NT2/D1 (cell line): Measurements from ENCODE around the gene GGNBP2.
A peak's percentile ranks its signal among the peaks of the same experiment; 100 is the strongest.

Source experiments
- DNase-seq: peaks from one replicate; pipeline ENCODE4 v3.0.0-alpha.2; 2011; ENCODE audit warnings: low read depth, low spot score
- H3K27me3 ChIP-seq: 2 replicates; pipeline ENCODE4 v1.6.0; 2011; ENCODE audit warnings: mild to moderate bottlenecking; ENCODE audit not compliant: insufficient read length, insufficient read depth
- H3K36me3 ChIP-seq: 2 replicates; pipeline ENCODE4 v1.6.1; 2011; ENCODE audit warnings: mild to moderate bottlenecking, low read length, mixed read lengths; ENCODE audit not compliant: insufficient read depth, insufficient read length
- H3K4me1 ChIP-seq: 2 replicates; pipeline ENCODE4 v1.5.1; 2011; ENCODE audit not compliant: insufficient read depth, insufficient read length
- H3K4me3 ChIP-seq: 2 replicates; pipeline ENCODE4 v1.5.1; 2011; ENCODE audit warnings: low read depth; ENCODE audit not compliant: insufficient read length
- H3K9ac ChIP-seq: 2 replicates; pipeline ENCODE4 v1.6.0; 2011; ENCODE audit warnings: low read depth; ENCODE audit not compliant: insufficient read length
- H3K9me3 ChIP-seq: 2 replicates; pipeline ENCODE4 v1.5.1; 2011; ENCODE audit warnings: mild to moderate bottlenecking, low read length; ENCODE audit not compliant: insufficient read depth
- SUZ12 ChIP-seq: IDR thresholded peaks from 2 replicates; pipeline ENCODE4 v1.6.1; 2011; ENCODE audit not compliant: insufficient read length, insufficient read depth; ENCODE audit errors: extremely low read depth
- YY1 ChIP-seq: IDR thresholded peaks from 2 replicates; pipeline ENCODE4 v1.6.1; 2011; ENCODE audit not compliant: insufficient read length, insufficient read depth
- ZNF274 ChIP-seq: IDR thresholded peaks from 2 replicates; pipeline ENCODE4 v1.6.1; 2011; ENCODE audit warnings: mild to moderate bottlenecking, low read depth, low read length

Gene GGNBP2, protein sequence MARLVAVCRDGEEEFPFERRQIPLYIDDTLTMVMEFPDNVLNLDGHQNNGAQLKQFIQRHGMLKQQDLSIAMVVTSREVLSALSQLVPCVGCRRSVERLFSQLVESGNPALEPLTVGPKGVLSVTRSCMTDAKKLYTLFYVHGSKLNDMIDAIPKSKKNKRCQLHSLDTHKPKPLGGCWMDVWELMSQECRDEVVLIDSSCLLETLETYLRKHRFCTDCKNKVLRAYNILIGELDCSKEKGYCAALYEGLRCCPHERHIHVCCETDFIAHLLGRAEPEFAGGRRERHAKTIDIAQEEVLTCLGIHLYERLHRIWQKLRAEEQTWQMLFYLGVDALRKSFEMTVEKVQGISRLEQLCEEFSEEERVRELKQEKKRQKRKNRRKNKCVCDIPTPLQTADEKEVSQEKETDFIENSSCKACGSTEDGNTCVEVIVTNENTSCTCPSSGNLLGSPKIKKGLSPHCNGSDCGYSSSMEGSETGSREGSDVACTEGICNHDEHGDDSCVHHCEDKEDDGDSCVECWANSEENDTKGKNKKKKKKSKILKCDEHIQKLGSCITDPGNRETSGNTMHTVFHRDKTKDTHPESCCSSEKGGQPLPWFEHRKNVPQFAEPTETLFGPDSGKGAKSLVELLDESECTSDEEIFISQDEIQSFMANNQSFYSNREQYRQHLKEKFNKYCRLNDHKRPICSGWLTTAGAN

DNA sequence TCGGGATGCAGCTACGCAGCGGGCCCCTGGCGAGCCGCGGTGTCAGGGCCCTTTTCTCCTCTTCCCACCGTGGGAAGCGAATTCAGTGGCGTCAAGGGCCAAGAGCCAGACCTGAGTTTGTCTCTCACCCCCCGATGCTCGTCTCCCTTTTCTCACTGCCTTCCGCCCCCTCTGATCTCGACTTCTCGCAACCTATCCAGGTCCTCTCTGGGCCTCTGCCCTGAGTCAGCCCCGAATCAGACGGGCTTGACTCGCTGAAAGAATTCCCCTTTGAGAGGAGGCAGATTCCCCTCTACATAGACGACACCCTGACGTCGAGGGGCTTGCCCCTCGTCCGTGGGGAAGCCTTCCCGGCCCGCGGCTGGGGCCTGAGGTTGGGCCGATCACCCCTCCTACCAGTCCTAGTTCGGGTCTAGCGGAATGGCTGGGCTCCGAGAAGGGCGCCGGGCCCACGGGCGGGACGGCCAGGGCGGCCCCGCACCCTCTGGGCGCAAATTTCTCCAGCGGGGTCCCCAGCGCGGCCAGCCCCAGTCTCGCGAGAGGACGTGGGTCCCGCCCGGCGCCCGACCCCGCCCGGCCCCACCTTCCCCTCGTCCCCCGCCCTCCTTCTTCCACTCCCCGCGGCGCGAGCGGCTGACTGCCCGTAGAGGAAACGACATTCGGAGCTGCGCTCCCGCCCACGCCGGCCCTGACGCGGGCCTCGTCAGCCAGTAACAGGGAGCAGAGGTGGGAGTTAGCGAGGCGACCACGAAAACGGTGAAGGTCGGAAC lies at the start of gene GGNBP2:
Gene GGNBP2 (plus strand): TSS at position 613 of the 770 bp plus-strand sequence. CDS start 806 bp downstream, outside the sequence.
- DNase-seq: no peak
- Histone ChIP-seq H3K4me1 (no peaks in the 10 kb centered on the region), H3K9me3 (no peaks in the 10 kb centered on the region), H3K27me3 (no peaks in the 10 kb centered on the region), H3K9ac (peak within 1 kb of the TSS; percentile 92), H3K4me3 (peak within 1 kb of the TSS; percentile 91), H3K36me3 (peaks cover 18% of the 10 kb centered on the region)
- no peak for TF ChIP-seq ZNF274
- TF ChIP-seq YY1: no peak
- TF ChIP-seq SUZ12: no peak

- TF ChIP-seq ZNF274 (no peak), YY1 (no peak), SUZ12 (no peak)
- H3K9me3 ChIP-seq: no peaks in the 10 kb centered on the region
- DNase-seq: no peak
- H3K4me3 ChIP-seq: no peak overlapping the region
- no peaks in the 10 kb centered on the region for H3K4me1 ChIP-seq
- H3K36me3 ChIP-seq: peaks cover 69% of the 10 kb centered on the region
- no peak overlapping the region for H3K9ac ChIP-seq
- H3K27me3 ChIP-seq: no peaks in the 10 kb centered on the region
Observed at GRCh38 chr17:36495076-36495578, 49.6 kb upstream of the GGNBP2 start.

DNA sequence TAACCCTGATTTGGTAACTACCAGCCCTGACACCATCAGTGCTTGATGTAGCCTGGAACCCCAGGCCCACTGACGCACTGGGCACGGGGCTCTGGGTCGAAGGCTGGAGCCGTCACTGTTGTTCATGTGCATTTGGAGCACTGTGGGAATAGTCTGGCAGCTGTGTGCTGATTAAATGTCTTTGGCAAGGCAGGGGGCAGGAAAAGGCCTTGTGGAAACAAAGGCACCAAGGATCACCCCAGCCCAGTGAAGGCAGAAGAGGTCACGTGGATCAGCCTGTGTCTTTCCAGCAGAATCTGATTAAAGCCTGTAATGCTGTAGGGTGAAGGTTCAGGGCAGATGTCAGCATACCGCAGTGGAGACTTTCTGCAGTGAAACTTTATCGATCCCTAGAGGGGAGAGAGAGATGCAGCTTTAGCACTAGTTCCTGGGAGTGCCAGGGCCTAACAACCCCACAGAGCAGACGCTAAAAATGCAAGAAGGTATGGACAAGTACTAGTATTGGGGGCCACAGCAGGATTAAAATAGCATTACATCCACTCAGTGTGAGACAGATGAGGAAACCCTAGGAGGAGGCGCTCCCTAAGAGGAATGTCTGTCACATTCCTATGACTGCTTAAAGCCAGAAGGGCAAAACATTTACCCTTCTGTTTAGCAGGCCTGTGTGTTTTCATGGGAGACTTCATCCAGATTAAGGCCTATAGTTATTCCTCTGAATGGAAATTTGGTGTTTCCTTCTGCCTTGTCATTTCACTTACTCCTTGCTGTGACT lies 48.5 kb upstream of the GGNBP2 start:
- H3K9ac ChIP-seq: no peak overlapping the region
- no peak for DNase-seq
- TF ChIP-seq ZNF274 (no peak), YY1 (no peak), SUZ12 (no peak)
- H3K4me3 ChIP-seq: no peak overlapping the region
- H3K27me3 ChIP-seq: no peaks in the 10 kb centered on the region
- H3K36me3 ChIP-seq: peaks cover 76% of the 10 kb centered on the region
- H3K9me3 ChIP-seq: no peaks in the 10 kb centered on the region
- peaks cover 3% of the 10 kb centered on the region for H3K4me1 ChIP-seq

DNA sequence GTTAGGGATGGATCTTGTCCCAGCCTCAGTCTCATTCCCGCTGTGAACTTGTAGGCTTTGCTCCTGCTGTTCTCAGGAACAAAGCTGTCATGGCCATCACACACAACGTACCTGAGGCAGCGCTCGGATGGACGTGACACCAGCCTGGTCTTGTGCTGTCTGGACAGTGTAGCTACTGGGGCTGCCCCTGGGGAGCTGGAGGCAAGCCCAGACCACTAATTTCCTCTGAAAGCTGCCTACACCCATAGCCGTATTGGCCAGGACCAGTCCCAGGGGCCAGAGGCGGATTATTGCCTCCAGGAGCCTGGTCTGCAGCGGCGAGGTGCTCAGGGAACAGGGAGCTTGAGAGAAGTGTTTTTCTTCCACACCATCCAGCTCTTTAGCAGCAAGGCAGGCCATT lies 46.6 kb upstream of the GGNBP2 start:
- no peak overlapping the region for H3K9ac ChIP-seq
- TF ChIP-seq ZNF274 (no peak), SUZ12 (no peak), YY1 (no peak)
- DNase-seq: no peak
- no peak overlapping the region for H3K4me3 ChIP-seq
- no peaks in the 10 kb centered on the region for H3K27me3 ChIP-seq
- H3K36me3 ChIP-seq: peaks cover 77% of the 10 kb centered on the region
- H3K4me1 ChIP-seq: peaks cover 3% of the 10 kb centered on the region
- no peaks in the 10 kb centered on the region for H3K9me3 ChIP-seq

DNA sequence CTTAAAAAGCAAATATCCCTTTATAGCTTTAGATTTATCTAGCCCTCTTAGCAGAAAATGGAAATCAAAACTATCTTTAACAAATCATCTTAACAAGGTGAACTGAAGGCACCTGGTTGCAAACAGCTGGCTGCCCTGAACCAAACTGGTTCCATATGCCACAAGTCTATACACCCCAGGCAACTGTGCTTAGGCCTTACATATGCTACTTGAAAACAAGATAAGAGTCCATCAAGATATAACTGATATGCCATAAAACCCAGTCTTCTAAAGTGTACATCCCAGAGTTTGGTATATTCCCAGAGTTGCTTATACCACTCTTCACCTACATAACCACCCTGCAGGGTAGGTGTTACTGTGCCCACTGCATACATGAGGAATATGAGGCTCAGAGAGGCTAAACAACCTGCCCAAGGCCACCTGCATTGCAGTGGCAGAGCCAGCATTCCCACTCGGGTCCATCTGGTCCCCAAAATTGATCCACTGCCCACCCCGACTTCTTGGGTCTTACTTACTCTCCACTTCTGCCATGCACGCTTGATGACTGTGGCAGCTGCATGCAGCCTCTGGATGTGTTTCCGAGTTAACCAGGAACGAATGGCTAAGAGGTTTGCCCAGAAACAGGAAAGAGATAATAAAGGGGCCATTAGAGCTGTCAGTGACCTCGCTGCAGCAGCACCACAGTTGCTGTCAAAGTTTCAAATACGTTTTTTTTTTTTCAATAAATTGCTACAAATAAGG lies 46.0 kb upstream of the GGNBP2 start:
- H3K36me3 ChIP-seq: peaks cover 78% of the 10 kb centered on the region
- H3K9ac ChIP-seq: no peak overlapping the region
- H3K4me3 ChIP-seq: no peak overlapping the region
- TF ChIP-seq YY1: no peak
- TF ChIP-seq ZNF274: no peak
- TF ChIP-seq SUZ12: no peak
- no peaks in the 10 kb centered on the region for H3K9me3 ChIP-seq
- peaks cover 3% of the 10 kb centered on the region for H3K4me1 ChIP-seq
- H3K27me3 ChIP-seq: no peaks in the 10 kb centered on the region
- DNase-seq: no peak

DNA sequence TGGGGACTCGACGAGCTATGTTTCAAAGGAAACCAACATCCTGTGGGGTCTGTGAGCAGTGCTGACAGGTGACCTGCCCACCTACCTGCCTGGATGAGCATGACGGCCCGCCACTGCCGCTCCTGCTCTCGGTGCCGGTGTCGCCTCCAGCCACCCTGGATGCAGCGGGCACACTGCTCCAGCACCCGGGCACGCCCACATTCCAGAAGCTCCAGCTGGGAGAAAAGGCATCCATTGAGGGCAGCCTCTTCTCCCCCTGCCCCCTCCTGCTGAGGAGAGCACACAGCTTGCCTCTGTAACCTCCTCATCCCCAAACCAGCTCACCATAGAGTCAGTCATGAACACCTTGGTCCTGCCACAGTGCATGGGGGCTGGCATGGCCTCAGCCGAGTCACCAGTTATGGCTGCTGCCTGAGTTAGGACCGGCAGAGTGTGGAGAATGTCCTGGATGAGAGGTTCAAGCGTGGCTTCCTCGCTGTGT lies 43.9 kb upstream of the GGNBP2 start:
- H3K9me3 ChIP-seq: no peaks in the 10 kb centered on the region
- no peak overlapping the region for H3K9ac ChIP-seq
- TF ChIP-seq SUZ12: no peak
- DNase-seq: no peak
- H3K4me3 ChIP-seq: no peak overlapping the region
- H3K36me3 ChIP-seq: peaks cover 77% of the 10 kb centered on the region
- H3K4me1 ChIP-seq: peaks cover 3% of the 10 kb centered on the region
- no peaks in the 10 kb centered on the region for H3K27me3 ChIP-seq

DNA sequence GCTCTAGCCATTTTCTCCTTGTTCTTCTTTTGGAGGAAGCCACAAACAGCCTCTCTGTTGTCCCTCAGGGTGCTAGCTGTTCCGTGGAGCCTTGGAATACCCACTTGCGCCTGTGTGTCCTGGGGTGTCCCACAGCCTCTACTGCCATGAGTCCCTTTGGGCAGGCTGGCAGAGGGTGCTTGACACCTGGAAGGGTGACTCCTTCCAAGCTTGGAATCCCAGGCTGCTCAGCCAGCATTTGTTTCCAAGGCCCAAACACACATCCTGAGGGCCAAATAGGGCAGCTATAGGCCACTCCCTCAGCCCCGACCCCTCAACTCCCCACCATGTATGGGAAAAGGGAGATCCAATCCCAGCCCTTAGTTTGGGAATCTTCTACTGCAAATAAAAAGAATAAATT lies 43.4 kb upstream of the GGNBP2 start:
- H3K27me3 ChIP-seq: no peaks in the 10 kb centered on the region
- peaks cover 78% of the 10 kb centered on the region for H3K36me3 ChIP-seq
- no peak for TF ChIP-seq YY1
- no peak for TF ChIP-seq SUZ12
- no peak for TF ChIP-seq ZNF274
- no peaks in the 10 kb centered on the region for H3K9me3 ChIP-seq
- no peak overlapping the region for H3K4me3 ChIP-seq
- peaks cover 3% of the 10 kb centered on the region for H3K4me1 ChIP-seq
- no peak for DNase-seq
- no peak overlapping the region for H3K9ac ChIP-seq
